Osteocyte (in vitro differentiated cells): ENCODE measurements around the gene ASL. TPM values are rescaled to one million over a fixed set of nuclear protein-coding genes. Genes with fewer than 3 reads are reported as not detected.
"Not testable (repeated sequence)": the region's sequence is repeated elsewhere in the genome, so short reads cannot be mapped to it uniquely, and the experiment has no call there.

Experiments
- DNase-seq: peaks from one replicate; pipeline ENCODE4 v3.0.0; 2021; ENCODE audit warnings: mixed read lengths; ENCODE audit not compliant: unreplicated experiment; ENCODE audit errors: extremely low spot score
- H3K27ac Mint-ChIP-seq: one replicate; pipeline ENCODE4 v1.8.0; 2021; ENCODE audit warnings: mild to moderate bottlenecking, mixed read lengths; ENCODE audit not compliant: unreplicated experiment
- H3K27me3 Mint-ChIP-seq: one replicate; pipeline ENCODE4 v1.8.0; 2021; ENCODE audit warnings: mixed read lengths; ENCODE audit not compliant: unreplicated experiment
- H3K36me3 Mint-ChIP-seq: one replicate; pipeline ENCODE4 v1.8.0; 2021; ENCODE audit warnings: mixed read lengths; ENCODE audit not compliant: unreplicated experiment
- H3K4me1 Mint-ChIP-seq: one replicate; pipeline ENCODE4 v1.8.0; 2021; ENCODE audit warnings: mixed read lengths; ENCODE audit not compliant: unreplicated experiment
- H3K4me3 Mint-ChIP-seq: one replicate; pipeline ENCODE4 v1.8.0; 2021; ENCODE audit warnings: mild to moderate bottlenecking, moderate library complexity, mixed read lengths; ENCODE audit not compliant: unreplicated experiment
- H3K9me3 Mint-ChIP-seq: one replicate; pipeline ENCODE4 v1.8.0; 2021; ENCODE audit warnings: mixed read lengths; ENCODE audit not compliant: unreplicated experiment
- CTCF ChIP-seq: fragments of 200-600 bp; sonication (generic); IDR thresholded peaks from 2 replicates; pipeline ENCODE4 v1.5.0; 2021; ENCODE audit warnings: antibody characterized with exemption, mild to moderate bottlenecking, moderate library complexity
- total RNA-seq: library from RNA; stranded (reverse); gene quantifications from 2 replicates; pipeline ENCODE4 v1.2.1, GENCODE V29; 2021

Gene ASL
- total RNA-seq, 1 donor from 2014 or later, result 23.3 TPM

GRCh38 chr7:66036788-66037187 lies 38.8 kb upstream of the ASL start:
- no peaks in the 10 kb centered on the region for H3K36me3 Mint-ChIP-seq
- no peaks in the 10 kb centered on the region for H3K9me3 Mint-ChIP-seq
- H3K27me3 Mint-ChIP-seq, result peaks cover 9% of the 10 kb centered on the region
- no peak overlapping the region for H3K4me3 Mint-ChIP-seq
- H3K27ac Mint-ChIP-seq, result no peak overlapping the region
- DNase-seq, result no peak
- H3K4me1 Mint-ChIP-seq, result no peaks in the 10 kb centered on the region
- no peak for TF ChIP-seq CTCF

GRCh38 chr7:66039094-66039670 lies 36.4 kb upstream of the ASL start:
- no peak for DNase-seq
- Mint-ChIP-seq H3K27me3 (peaks cover 6% of the 10 kb centered on the region), H3K4me3 (no peak overlapping the region), H3K36me3 (no peaks in the 10 kb centered on the region), H3K27ac (no peak overlapping the region), H3K4me1 (no peaks in the 10 kb centered on the region), H3K9me3 (no peaks in the 10 kb centered on the region)
- no peak for TF ChIP-seq CTCF

- Mint-ChIP-seq H3K36me3 (no peaks in the 10 kb centered on the region), H3K9me3 (no peaks in the 10 kb centered on the region), H3K4me1 (peaks cover 4% of the 10 kb centered on the region), H3K4me3 (no peak overlapping the region), H3K27me3 (peaks cover 5% of the 10 kb centered on the region), H3K27ac (no peak overlapping the region)
- TF ChIP-seq CTCF, result no peak
- DNase-seq, result no peak
Observed at GRCh38 chr7:66043681-66044497, 31.7 kb upstream of the ASL start.

GRCh38 chr7:66044498-66044854 lies 31.1 kb upstream of the ASL start:
- not testable (repeated sequence) for H3K27ac Mint-ChIP-seq, H3K9me3 Mint-ChIP-seq, H3K27me3 Mint-ChIP-seq, H3K4me1 Mint-ChIP-seq, DNase-seq, H3K4me3 Mint-ChIP-seq, H3K36me3 Mint-ChIP-seq

GRCh38 chr7:66047426-66047825 lies 28.2 kb upstream of the ASL start:
- H3K4me3 Mint-ChIP-seq, result no peak overlapping the region
- no peak overlapping the region for H3K27ac Mint-ChIP-seq
- peaks cover 14% of the 10 kb centered on the region for H3K4me1 Mint-ChIP-seq
- no peaks in the 10 kb centered on the region for H3K9me3 Mint-ChIP-seq
- no peak for TF ChIP-seq CTCF
- DNase-seq, result no peak
- no peaks in the 10 kb centered on the region for H3K36me3 Mint-ChIP-seq
- no peaks in the 10 kb centered on the region for H3K27me3 Mint-ChIP-seq
